GM21786 (cell line): ENCODE results near the gene NACC1.

ENCODE experiments used
- ATAC-seq: cut with Tn5 transposase; IDR thresholded peaks from one replicate; pipeline ENCODE4 v1.9.1; 2021; ENCODE audit not compliant: unreplicated experiment

NACC1 gene

GRCh38 chr19:13117772-13118423 is at the start of gene NACC1:
Gene NACC1 (plus strand): TSS chr19:13118264. CDS start chr19:13135208, 16,944 bp downstream.
- peak; percentile 36 for ATAC-seq

- no peak for ATAC-seq
Measured at GRCh38 chr19:13069415-13070359, 48.4 kb upstream of the NACC1 start.

- no peak for ATAC-seq
Measured at GRCh38 chr19:13070425-13071140, 47.5 kb upstream of the NACC1 start.

- ATAC-seq: no peak
Measured at GRCh38 chr19:13071444-13072187, 46.4 kb upstream of the NACC1 start.

- ATAC-seq: no peak
Measured at GRCh38 chr19:13072188-13072908, 45.7 kb upstream of the NACC1 start.

- no peak for ATAC-seq
Measured at GRCh38 chr19:13073263-13073662, 44.8 kb upstream of the NACC1 start.

GRCh38 chr19:13074378-13074777 is 43.7 kb upstream of the NACC1 start:
- ATAC-seq: no peak

- ATAC-seq: no peak
Measured at GRCh38 chr19:13076320-13076719, 41.7 kb upstream of the NACC1 start.

GRCh38 chr19:13076787-13077186 is 41.3 kb upstream of the NACC1 start:
- no peak for ATAC-seq

GRCh38 chr19:13077240-13077639 is 40.8 kb upstream of the NACC1 start:
- no peak for ATAC-seq

- no peak for ATAC-seq
Measured at GRCh38 chr19:13078381-13078780, 39.7 kb upstream of the NACC1 start.

- ATAC-seq: no peak
Measured at GRCh38 chr19:13078897-13079541, 39.0 kb upstream of the NACC1 start.

- ATAC-seq: no peak
Measured at GRCh38 chr19:13079542-13079986, 38.5 kb upstream of the NACC1 start.

GRCh38 chr19:13082192-13083007 is 35.7 kb upstream of the NACC1 start:
- no peak for ATAC-seq

- no peak for ATAC-seq
Measured at GRCh38 chr19:13083008-13083404, 35.1 kb upstream of the NACC1 start.

GRCh38 chr19:13083627-13084026 is 34.4 kb upstream of the NACC1 start:
- no peak for ATAC-seq

GRCh38 chr19:13085666-13086065 is 32.4 kb upstream of the NACC1 start:
- ATAC-seq: no peak

GRCh38 chr19:13086341-13086740 is 31.7 kb upstream of the NACC1 start:
- no peak for ATAC-seq

GRCh38 chr19:13087295-13087694 is 30.8 kb upstream of the NACC1 start:
- no peak for ATAC-seq
